ENCODE results near the gene GBP6.
"Not testable (repeated sequence)": the region's sequence is repeated elsewhere in the genome, so short reads cannot be mapped to it uniquely, and the experiment has no call there.

The GBP6 gene

DNA sequence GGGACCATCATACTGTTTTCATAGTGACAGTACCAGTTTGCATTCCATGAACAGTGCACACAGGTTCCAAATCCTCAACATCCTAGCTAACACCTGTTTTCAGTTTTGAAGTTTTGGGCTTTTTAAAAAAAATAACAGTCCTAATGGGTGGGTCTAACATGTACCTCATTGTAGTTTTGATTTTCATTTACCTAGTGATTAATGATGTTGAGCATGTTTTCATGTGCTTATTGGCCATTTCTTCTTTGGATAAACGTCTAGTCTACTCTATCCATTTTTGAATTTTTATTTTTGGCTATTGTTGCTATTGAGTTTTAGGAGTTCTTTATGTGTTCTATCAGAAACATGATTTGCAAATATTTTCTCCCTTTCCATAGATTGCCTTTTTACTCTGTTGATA lies 3.4 kb downstream of the GBP6 start:
- DNase-seq (ENCODE audit: low read depth in 2 of 2): no peak

DNA sequence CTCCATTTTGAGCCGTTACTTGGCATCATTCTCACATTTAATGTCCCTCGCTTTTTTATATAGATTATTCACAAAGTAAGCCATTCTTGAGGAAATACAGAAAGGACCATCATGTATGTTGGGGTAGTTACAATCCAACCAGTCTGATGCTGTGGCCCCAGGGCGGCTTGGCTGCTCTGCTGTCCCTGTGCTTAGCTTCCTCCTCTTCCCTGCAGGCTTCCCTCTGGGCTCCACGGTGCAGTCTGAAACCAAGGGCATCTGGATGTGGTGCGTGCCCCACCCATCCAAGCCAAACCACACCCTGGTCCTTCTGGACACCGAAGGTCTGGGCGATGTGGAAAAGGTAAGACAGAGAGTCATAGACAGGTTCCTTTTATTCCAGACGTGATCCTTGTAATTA lies 5.5 kb downstream of the GBP6 start:
- no peak for DNase-seq (ENCODE audit: low read depth in 2 of 2)

DNA sequence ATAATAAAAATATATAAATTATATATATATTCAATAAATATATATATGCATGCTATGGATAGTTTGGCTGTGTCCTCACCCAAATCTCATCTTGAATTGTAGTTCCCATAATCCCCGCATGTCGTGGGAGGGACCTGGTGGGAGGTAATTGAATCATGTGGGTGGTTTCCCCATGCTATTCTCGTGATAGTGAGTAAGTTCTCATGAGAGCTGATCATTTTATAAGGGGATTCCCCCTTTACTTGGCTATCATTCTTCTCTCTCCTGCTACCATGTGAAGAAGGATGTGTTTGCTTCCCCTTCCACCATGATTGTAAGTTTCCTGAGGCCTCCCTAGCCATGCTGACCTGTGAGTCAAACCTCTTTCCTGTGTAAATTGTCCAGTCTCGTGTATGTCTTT lies 10.0 kb downstream of the GBP6 start:
- DNase-seq (ENCODE audit: low read depth in 2 of 2): not testable (repeated sequence)

DNA sequence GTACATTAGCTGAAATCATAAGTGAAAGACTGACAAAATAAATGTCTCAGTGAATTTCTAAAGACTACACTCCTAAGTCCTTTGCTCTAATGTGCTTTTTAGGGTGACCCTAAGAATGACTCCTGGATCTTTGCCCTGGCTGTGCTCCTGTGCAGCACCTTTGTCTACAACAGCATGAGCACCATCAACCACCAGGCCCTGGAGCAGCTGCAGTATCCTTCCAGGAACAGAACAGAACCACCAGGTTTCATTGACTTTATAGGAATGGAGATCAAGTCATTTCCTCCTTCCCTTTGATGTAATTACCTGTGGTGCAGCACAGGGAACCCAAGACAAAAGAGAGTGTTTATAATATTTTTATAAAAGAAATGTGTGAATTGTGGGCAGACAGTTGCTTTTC lies 14.1 kb downstream of the GBP6 start:
- no peak for DNase-seq (ENCODE audit: low read depth in 2 of 2)

DNA sequence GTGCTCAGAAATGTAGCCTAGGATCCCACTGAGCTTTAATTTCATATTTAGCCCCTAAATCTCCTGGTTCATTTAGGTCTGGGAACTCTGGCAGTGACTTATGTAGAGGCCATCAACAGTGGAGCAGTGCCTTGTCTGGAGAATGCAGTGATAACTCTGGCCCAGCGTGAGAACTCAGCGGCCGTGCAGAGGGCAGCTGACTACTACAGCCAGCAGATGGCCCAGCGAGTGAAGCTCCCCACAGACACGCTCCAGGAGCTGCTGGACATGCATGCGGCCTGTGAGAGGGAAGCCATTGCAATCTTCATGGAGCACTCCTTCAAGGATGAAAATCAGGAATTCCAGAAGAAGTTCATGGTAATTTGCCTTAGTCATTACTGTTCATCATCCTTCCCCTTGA lies 17.8 kb downstream of the GBP6 start:
- DNase-seq (ENCODE audit: low read depth in 2 of 2): no peak

DNA sequence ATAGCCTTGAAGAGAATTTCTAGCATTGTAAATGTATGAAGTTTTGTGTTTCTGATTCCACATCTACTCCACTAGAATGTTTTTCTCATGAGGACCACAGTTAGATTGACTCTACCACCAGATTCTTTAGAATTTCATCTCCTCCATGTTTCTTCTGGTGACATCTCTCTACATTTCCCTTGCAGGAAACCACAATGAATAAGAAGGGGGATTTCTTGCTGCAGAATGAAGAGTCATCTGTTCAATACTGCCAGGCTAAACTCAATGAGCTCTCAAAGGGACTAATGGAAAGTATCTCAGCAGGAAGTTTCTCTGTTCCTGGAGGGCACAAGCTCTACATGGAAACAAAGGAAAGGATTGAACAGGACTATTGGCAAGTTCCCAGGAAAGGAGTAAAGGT lies 18.6 kb downstream of the GBP6 start:
- no peak for DNase-seq (ENCODE audit: low read depth in 2 of 2)

DNA sequence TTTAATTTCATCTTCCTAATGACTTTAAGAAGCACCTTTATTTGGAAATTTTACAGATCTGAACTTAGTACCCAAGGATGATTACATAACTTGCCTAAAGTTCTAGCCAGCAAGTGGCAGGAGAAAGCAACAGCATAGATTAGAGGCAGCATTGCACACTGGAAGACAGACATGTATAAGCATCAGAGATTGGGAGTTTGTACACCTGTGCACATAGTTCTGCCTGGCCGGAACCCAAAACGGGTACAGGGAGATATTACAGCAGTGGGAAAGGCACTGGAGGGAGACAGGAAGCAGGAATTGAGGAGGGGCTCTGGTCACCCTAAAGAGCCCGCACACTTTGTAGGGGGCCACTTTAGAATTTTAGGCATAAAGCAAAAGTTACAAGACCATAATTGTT lies 19.3 kb downstream of the GBP6 start:
- no peak for DNase-seq (ENCODE audit: low read depth in 2 of 2)

DNA sequence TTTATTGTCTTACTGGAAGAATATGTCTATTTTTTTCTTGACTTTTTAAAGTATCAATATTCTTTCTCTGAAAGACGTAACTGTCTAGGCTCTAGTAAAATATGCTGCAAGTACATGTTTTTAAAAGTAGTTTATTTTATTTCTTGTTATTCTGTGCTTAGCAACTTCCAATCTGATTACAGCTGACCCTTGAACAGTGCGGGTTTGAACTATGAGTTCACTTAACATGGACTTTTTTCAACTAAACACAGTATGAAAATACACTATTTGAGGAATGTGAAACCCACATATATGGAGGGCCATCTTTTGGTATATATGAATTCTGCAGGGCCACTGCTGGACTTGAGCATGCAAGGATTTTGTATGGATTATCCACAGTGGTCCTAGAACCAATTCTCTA lies 26.8 kb downstream of the GBP6 start:
- DNase-seq (ENCODE audit: low read depth in 2 of 2): no peak

DNA sequence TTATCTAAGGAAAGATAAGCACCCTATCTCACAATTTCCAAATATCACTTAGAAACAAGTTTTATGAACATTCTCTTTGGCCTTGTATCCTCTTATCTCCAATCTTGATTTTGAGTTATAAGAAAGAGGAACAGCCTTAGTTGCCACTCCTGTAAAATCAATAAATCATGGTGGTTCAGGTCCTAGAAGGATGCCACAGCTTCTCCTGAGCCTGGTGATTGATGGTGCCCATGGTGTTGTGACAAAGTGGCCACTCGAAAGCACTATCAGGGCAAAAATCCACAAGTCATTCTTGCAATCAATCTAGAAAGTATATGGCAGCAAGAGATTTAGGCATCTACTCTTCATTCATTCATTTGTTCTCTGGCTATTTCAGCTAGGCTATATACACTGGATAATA lies 27.8 kb downstream of the GBP6 start:
- DNase-seq (ENCODE audit: low read depth in 2 of 2): no peak

DNA sequence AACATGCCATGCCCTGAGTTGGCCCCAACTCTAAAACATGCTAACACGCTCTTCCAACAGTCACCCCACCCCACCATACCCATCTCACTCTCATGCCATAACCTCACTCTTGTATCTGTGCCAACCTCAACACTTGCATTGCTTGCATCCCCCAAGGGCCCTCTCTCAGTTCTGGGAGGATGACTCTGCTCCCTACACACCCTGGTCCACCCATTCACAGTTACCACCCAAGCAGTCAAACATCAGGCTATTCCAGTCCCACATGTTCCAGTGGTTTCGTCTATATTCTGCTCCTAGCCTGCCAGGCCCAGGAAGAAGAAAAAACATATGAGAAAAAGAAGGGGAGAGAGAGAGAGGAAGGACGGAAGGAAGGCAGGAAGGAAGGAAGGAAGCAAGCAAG lies 31.0 kb downstream of the GBP6 start:
- no peak for DNase-seq (ENCODE audit: low read depth in 2 of 2)

DNA sequence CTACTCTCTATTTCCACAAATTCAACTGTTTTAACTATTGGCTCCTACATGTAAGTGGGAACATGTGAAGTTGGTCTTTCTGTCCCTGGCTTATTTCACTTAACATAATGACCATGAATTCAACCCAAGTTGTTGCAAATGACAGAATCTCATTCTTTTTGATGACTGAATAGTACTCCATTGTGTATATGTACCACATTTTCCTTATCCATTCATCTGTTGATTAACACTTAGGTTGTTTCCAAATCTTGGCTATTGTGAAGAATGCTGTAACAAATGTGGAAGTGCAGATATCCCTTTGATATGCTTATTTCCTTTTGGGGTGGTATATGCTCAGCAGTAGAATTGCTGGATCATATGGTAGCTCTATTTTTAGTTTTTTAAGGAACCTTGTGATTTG lies 33.0 kb downstream of the GBP6 start:
- DNase-seq (ENCODE audit: low read depth in 2 of 2): no peak

DNA sequence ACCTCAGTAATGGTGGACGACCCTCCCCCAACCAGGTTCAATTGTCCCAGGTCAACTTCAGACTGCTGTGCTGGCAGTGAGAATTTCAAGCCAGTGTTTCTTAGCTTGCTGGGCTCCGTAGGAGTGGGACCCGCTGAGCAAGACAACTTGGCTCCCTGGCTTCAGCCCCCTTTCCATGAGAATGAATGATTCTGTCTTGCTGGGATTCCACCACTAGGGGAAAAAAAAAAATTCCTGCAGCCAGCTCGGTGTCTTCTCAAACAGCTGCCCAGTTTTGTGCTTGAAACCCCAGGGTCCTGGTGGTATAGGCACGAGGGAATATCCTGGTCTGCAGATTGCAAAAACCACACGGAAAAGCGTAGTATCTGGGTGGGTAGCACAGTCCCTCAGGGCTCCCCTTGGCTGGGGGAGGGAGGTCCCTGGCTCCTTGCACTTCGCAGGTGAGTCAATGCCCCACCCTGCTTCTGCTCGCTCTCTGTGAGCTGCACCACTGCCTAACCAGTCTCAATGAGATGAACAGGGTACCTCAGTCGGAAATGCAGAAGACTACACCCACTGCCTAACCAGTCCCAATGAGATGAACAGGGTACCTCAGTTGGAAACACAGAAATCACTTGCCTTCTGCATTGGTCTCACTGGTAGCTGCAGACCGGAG lies 41.5 kb downstream of the GBP6 start:
- no peak for DNase-seq (ENCODE audit: low read depth in 2 of 2)

DNA sequence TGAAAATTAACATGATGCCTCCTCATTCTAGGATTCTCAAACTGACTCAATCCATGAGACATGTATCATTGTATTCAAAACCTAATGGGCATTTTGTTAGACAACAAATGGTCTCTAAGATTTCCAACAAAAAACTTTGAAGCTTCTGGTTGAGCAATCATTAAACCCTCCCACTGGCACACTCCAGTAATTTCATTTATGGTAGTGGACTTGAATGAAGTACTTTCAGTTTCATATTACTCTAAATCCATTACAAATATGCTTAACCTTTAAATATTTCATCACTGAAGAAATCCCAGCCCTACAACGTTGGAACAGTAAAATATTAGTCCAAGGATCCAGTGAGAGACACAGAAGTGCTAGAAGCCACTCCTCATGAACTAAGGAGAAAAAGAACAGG lies 43.5 kb downstream of the GBP6 start:
- no peak for DNase-seq (ENCODE audit: low read depth in 2 of 2)

DNA sequence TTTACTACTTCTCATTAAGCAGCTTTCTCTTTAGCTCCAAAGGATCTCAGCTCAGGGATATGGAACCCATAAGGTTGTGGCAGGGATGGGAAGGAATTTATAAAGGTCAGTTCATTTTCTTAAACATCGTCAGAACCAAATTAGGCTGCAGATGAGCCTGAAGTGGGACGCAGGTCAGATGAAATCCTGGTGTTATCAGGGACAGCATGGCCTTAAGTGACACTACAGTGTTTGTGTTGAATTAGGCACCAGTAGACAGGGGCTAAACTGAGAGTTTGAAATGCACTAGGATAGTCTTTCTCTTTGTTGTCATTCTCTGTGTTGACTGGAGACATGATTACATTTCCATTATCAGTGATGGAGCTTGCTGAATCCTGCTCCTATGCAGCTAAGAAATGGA lies 43.9 kb downstream of the GBP6 start:
- not testable (repeated sequence) for DNase-seq (ENCODE audit: low read depth in 2 of 2)

DNA sequence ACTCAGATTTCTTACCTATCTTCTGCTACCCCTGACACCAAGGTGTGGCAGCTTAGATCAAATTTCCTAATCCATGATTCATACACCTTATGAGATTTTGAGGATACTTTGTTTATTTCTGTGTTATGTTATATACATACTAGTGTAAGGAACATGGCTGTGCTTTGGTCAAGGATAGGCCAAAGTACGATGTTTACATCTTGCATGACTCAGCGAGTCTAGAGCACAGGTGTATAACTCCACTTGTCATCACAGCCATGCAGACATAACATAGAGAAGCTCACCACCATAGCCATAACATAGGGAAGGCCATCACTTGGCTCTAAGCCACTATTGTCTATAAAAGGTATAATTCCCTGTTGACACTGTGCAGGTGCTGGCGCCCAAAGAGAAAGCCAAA lies 61.2 kb downstream of the GBP6 start:
- no peak for DNase-seq (ENCODE audit: low read depth in 2 of 2)

DNA sequence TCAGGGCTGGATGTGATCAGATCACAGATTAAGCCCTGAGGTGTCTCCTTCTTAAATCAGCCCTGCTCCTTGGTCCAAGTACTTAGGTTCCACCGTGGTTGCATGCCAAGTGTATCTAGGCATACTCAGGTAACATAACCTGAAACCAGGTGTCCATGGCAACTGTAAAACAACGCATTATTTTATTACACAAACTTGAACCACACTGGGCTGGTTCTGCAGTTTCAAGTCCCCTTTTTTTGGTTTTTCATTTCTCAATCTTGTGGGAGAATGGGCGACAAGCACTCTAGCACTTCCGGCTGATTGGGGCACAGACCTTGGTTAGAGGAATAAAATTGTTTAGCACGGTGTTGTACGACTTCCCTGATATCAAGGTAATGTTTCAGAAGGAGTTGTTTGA lies 65.2 kb downstream of the GBP6 start:
- DNase-seq (ENCODE audit: low read depth in 2 of 2): no peak

DNA sequence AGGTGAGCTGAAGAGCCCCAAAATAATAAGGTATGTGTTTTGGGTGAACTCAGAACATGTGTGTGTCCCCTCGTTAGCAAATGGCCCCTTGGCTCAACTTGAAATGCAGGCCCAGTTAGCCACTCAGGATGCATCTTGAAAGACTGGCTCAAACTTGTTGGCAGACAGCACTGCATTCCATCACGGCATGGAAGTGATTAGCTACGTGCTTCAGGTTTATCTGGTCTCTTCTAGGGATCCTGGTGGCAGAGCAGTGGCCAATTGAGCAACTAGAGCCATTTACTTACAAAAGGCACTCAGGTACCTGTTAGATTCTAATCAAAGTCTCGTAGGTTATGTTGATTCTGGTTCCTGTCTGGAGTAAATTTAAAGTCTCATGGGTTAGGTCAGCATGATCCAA lies 65.8 kb downstream of the GBP6 start:
- DNase-seq (ENCODE audit: low read depth in 2 of 2): not testable (repeated sequence)

DNA sequence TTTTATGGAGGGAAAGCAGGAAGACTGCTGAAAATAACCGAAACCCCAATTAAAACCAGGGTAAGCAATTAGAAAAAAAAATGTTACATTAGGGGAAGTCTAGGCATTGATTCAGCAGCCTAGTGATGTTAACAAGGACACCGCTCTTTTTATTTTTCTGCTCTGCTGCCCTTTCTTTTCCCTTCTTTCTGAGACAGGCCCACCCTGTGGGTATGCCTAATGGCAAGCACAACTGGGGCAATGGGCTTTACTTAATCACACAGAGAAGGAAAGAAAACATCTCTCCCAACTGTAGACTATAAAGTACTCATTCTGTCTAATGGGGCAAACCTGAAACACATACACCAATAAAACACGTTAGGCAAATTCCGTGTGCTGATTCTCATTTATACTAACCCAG lies 69.6 kb downstream of the GBP6 start:
- DNase-seq (ENCODE audit: low read depth in 2 of 2): no peak

DNA sequence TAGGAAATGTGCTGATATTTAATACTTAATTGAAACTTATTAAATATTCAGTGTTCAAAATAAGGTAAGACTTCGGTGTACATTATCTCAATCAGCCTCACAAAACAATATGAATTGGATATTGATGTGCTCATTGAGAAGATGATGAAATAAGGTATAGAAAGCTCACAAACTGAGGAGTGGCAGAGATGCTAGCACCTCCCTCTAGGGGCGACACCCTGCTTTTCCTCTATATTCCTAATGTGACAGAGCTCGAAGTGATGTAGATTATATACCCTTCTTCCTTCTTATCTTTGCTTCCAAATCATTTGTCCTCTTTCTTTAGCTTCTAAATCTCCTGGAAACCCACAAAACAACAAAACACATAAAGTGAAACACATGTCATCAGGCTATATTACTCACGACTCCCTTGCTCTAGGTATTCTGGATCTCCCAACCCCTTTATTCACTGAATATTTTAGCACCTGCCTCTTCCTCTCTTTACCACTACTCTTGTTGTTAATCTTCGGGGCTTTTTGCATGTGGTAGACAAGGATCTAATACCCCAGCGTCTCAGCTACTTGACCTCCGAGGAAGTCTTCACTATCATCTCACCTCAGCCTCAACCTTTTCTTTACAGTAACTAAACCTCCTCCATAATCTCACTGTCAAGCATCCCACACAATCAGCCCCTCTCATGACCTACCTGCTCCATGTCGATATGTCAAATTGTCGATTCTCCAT lies 70.4 kb downstream of the GBP6 start:
- not testable (repeated sequence) for DNase-seq (ENCODE audit: low read depth in 2 of 2)

All from activated CD4-positive, alpha-beta T cell treated with anti-CD3 and anti-CD28 coated beads for 24 hours (primary cell).